Hippocampal formation (tissue), 2 donors: Measurements from ENCODE around the gene SYNGR1.
A peak's percentile ranks its signal among the peaks of the same experiment; 100 is the strongest.

Source experiments
- DNase-seq, 2 donors: peaks; one replicate each; lab custom pipeline; 2025; lab: John Stamatoyannopoulos, UW

Gene SYNGR1, protein sequence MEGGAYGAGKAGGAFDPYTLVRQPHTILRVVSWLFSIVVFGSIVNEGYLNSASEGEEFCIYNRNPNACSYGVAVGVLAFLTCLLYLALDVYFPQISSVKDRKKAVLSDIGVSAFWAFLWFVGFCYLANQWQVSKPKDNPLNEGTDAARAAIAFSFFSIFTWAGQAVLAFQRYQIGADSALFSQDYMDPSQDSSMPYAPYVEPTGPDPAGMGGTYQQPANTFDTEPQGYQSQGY

DNA sequence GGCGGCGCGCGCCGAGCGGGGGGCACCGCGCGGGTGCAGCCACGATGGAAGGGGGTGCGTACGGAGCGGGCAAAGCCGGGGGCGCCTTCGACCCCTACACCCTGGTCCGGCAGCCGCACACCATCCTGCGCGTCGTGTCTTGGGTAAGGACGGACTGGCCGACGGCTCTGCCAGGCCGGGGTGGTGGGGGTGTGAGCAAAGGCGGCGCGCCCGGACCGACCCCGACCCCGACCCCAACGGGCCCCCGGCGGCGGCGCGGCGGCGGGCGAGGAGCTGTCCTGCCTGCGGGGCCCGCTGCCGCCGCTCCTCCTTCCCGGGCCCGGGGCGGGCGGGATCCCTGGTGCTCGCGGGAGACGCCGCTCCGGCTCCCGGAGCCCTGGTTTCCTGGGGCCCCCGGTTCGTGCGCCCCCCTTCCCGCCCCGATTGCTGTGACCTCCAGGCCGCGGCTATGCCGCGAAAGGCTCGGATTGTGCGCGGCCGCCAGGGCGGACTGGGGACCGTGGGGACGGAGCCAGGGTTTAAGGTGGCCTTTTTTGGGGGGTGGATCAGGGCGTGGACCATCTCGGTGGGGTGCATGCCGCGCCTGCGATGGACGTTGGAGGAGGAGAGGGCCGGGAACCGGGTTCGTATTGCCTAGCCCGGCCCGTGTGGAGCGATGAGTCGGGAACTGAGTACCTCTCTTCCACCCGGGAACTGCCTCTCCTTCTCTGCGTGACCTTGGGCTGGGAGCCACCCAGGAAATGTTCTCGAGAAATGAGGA, at the start of gene SYNGR1:
TSS of gene SYNGR1 (plus strand) at position 25 of the 760 bp plus-strand sequence. CDS start at position 45, 20 bp downstream.
- no peak for DNase-seq

DNA sequence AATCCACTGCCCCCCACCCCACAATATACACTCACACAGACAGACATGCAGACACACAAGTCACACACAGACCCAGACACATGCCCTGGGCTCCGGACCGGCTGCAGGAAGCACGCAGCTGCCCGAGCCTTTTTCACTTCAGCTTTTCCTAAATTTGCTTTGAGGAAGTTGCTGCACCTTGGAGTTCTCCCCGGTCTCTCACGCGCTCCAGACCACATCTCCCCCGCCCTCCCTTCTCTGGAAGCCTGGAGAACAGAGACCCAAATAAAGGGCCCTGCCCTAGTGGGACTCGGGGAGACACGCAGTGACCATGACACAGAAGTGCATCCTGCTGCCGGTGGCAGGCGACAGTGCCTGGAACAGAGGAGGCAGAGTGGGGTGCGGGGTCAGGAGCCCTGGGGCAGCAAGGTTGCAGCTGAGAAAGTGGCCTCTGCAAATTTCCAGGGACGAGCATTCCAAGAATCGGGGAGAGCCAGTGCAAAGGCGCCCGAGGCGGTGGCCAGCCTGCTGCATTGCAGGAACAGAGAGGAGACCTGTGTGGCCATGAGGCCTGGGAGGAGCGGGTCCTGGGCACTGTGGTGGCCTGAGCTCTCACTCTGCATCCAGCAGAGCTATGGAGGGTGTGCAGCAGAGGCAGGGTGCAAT, 49.5 kb upstream of the SYNGR1 start:
- peak in 1 of 2 donors; percentile 45 for DNase-seq

DNA sequence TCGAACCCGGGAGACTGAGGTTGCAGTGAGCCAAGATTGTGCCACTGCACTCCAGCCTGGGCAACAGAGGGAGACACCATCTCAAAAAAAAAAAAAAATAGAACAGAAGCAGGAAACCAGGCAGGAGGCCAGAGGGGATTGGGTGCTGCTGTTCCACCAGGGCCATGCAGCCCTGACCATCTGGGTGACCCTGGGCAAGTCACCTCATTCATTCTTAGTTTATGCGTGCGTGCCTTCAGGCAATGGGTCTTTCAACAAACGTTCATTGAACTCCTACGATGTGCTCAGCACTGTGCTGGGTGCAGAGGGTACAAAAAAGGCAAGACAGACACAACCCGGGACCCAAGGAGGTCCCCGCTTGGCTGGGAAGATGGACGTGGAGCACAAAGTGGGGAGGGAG, 48.7 kb upstream of the SYNGR1 start:
- DNase-seq, result no peak

DNA sequence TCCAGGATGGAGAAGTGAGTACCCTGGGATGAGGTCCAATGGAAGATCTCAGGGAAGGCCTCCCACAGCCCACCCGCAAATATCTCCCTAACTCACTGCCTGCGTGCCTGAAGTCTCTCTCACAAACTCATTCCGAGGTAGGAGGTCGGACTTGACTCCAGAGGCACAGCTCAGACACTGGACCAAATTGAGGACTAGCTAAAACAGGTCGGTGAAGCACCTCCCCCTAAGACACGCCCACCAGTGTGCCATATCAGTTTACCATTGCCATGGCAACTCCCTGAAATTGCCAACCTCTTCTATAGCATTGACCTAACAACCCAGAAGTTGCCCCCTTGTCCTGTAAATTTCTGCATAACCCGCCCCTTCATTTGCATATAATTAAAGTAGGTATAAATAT, 47.9 kb upstream of the SYNGR1 start:
- no peak for DNase-seq

DNA sequence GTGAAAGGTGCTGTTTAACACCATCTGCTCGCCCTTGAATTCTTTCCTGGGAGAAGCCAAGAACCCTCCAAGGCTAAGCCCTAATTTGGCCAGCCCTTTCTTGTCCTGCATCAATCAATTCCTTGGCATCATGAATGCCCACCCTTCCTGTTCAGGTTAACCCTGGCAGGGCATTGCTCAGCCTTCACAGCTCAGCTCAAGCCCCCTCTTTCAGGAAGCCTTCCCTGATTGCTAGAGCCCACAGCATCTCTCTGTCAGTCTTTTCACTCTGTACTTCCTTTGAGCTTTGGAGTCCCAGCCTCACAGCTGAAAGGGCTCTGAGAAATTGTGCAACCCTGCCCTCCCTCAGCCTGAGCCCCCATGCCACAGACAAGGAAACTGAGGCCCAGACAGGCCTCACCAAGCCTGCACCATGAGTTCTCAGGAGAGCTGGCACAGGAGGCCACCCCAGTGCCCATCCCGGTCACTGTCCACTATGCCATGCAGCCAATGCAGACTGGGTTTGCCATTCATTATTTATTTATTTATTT, 47.3 kb upstream of the SYNGR1 start:
- no peak for DNase-seq

DNA sequence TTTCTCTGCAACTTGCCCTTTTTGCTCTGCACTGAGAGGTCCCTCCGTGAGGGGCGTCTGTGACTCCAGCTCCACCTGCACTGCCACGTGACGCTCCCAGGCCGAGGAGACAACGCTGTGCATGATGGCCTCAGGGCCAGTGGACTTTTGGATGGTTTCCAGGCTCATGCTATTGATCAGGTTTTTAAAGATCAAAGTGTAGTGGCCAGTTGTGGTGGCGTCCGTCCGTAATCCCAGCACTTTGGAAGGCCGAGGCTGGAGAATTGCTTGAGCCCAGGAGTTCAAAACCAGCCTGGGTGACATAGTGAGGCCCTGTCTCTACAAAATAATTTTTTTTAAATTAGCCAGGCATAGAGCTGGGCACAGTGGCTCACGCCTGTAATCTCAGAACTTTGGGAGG, 46.4 kb upstream of the SYNGR1 start:
- no peak for DNase-seq

DNA sequence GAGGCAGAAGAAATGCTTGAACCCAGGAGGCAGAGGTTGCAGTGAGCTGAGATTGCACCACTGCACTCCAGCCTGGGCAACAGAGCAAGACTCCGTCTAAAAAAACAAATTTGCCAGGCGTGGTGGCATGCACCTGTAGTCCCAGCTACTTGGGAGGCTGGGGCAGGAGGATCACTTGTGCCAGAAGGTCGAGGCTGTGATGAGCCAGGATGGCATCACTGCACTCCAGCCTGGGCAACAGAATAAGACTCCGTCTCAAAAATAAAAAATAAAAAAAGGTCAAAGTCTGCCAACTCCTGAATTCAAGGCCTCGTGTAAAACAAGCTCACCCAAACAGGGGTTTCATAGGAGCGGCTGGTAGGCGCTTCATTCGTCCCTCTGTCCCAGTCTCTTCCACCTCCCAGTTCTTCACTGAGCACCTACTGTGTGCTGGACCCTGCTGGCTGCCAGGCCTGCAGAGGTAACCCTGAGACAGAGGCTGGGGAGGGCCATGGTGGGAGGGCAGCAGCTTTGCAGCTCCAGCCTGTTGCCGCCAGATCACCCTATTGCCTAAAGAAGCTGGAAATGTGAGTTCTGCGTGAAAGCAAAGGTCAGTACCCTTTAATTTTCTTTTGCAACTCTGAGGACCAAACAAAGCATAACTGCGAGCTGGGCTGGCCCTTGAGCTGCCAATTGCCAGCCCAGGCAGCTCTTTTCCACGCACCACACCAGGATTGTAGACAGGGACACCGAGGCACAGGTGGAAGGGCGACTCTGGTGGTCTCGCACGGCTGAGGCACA, 45.7 kb upstream of the SYNGR1 start:
- no peak for DNase-seq

DNA sequence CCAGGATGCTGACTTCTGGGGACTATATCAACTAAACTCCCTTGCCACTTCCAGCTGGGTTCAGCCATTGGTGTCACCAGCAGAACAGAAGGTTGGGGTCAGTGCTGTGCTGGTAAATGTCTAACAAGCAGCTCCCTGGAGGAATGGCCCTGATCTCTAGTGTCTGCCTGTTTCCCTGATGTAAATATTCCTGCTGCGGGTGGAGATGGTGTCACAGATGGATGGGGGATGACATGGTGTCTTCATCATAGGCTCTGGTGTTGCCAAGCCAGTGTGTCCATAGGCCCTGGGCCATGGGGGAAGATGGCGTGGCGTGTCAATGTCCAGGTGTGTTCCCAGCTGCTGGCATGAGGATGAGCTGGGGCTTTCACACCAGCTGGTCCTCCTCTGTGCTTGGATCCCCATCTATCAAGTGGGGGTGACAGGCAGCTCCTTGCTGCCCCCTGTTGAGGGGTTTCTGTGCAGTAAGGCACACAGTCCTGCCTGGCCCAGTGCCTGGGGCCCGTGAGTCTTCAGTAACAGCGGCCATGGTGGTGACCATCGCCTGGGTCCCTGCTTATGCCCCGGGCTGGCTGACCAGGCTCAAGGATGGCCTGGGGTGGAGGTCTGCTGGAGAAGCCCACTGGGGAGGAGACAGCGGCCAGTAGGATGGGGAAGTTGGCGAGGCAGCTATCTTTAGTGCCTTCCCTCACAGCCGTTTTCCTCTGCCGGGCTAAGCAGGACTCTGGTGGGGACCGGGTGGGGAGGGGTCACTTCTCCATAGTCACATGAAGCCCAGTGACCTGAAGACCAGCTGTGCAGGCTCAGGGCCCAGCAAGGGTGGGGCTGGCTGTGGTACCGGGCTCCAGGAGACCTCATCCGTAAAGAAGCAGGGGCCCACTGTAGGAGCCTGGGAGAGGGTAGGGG, 43.1 kb upstream of the SYNGR1 start:
- peak in 1 of 2 donors; percentile 30 for DNase-seq

DNA sequence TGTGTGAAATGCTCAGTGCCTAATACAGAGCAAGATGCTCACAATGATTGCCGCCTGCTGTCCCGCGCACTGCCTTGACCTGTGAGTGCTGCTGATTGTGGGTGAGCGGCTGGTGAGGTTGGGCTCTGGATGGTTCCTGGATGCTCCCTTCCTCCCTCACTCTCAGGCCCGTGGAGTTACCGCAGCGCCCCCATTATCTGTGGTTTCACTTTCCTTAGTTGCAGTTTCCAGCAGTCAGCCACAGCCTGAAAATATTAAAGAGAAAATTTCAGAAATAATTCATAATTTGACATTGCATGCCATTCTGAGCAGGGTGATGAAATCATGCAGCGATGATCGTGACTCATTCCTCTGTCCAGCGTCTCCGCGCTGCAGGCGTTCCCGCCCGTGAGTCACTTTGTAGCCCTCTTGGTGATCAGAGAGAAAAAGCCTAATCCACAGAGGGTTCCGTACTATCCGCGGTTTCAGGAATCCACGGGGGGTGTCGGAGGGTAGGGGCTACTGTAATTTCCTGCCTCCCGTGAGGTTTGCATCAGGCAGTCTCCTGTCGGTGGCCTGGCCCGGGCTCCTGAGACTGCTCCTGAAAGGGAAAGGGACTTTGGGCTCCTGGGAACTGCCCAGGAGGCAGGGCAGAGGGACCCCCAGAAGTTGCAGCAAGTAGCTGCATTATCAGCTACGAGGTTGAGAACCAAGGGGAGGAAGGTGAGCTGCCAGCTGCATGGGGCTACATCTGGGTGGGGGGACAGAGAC, 41.0 kb upstream of the SYNGR1 start:
- DNase-seq, result no peak

DNA sequence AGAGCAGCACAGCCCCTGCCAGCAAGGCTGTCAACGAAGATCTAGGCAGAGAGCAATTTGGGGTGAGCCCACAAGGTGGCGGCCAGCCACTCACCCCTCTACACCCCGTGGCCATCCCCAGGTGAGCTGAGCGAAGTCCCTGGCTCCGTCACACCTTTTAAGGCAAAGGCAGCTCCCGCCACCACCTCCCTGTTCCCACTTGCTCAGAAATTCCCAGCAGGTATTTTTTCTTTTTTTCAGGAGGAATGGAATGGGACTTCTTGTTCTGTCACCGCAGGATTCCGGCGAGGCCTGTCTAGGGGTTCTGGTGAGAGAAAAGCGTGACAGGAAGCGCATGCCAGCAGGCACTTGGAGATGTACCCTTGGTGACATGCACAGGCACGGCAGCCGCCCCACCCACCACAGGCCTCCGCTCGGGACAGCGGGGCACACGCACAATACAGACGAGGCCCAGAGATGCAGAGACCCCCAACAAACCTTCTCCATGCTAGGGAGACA, 40.4 kb upstream of the SYNGR1 start:
- DNase-seq, result no peak

DNA sequence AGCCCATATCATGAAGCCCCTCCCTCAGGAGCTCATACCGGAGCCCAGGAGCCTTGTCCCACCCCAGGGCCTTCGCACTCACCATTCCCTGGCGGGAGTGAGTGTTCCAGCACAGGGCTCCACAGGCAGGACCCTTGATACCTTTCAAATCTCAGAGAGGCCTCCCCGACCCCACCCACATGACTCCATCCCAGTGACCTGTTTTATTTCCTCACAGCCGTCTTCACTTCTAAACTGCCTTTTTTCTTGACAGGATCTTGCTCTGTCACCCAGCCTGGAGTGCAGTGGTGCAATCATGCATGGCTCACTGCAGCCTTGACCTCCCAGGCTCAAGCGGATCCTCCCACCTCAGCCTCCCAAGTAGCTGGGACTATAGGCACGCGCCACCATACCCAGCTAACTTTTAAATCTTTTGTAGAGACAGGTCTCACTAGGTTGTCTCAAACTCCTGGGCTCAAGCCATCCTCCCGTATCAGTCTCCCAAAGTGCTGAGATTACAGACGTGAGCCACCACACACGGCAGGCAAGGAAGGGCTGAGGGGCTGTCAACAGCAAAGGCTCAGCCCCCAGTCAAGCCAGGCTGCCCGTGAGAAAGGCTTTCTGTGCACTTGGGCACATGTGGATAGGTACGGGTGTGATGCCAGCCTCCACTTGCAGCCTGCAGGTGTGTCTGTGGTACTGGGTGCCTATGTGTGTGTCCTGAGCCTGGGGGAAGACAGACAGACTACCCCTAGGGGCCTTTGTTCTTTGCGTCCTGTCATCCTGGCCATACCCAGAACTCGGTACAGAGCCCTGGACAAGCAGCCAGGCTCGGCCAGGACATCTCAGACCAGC, 39.7 kb upstream of the SYNGR1 start:
- no peak for DNase-seq

DNA sequence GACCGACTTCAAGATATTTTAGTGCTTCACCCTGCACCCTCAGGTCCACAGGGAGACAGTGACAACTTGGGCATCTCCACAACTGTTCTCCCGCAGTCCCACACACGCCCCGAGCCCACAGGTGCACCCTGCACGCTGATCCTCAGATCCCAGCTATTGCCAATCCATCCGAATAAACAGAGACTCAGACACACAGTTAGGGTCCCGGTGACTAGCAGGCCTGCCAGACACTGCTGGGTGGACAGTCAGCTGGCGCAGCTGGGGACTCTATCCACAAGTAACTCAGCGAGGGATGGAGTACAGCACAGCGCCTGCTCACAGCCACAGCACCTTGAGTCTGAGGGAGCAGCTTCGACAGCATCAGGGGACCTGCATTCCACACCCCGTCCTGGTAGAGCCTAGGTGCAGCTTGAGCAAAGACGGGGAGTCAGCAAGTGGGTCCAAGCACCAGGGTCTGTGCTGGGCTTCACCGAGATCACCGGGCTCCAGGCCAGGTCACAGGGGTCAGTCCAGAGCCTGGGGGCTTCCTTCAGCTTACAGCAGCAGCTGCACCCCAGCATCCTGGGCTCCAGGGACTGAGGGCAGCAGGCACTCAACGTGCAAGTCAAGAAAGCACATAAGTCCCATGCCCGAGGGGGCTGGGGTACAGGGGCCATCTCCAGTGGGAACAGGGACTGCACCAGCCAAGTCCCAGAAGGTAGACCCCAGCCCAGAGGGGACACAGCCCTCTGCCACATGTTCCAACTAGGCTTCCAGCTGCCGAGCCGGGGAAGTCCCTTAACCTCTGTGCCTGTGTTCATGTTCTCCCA, 38.0 kb upstream of the SYNGR1 start:
- DNase-seq, result no peak

DNA sequence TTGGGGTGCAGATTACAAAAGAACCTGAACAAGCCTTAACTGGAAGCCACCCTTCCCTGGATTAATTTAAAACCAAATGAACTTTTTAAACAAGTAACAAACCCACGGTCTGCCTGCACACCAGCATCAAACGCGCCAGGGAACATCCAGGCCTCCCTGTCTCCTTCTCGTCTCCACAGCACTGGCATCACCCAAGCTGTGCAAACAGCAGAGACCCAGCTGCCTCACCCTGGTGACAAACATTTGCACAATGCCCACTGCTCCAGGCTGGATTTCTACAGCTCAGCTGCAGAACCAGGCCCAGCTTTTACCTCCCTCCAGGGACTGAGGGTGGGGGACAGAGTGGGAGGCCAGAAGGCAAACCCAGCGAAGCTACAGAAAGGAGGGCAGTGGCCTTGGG, 37.4 kb upstream of the SYNGR1 start:
- no peak for DNase-seq

DNA sequence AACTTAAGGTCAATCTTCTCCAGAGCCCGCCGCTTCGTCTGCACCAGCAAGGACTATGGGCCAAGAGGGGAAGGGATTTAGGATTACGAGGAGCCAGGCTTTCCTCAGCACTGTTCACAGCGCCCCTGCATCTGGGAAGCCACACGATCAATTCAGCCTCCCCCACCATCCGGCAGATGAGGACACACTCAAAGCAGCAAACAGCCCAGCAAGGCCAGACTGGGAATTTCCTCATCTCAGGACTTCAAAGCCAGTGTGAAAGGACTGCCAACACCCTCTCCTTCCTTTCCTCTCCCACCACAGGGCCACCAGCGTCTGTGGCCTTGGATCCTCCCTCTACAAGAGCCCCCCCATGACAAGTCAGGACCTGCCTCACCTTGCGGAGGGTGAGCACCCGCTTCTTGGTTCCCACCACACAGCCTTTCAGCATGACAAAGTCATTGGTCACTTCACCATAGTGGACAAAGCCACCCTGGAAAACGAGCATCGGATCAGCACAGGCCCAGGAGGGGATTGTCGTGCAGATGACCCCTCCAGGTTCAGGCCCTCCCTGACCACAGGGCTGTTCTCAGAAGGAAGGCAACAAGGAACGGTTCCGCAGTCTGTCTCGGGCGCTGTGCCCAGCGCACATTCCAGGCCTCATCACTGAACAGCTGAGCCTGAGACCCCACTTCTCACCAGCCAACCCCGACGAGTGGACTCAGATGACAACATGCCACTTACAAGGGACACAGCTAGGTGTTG, 36.4 kb upstream of the SYNGR1 start:
- DNase-seq, result no peak

DNA sequence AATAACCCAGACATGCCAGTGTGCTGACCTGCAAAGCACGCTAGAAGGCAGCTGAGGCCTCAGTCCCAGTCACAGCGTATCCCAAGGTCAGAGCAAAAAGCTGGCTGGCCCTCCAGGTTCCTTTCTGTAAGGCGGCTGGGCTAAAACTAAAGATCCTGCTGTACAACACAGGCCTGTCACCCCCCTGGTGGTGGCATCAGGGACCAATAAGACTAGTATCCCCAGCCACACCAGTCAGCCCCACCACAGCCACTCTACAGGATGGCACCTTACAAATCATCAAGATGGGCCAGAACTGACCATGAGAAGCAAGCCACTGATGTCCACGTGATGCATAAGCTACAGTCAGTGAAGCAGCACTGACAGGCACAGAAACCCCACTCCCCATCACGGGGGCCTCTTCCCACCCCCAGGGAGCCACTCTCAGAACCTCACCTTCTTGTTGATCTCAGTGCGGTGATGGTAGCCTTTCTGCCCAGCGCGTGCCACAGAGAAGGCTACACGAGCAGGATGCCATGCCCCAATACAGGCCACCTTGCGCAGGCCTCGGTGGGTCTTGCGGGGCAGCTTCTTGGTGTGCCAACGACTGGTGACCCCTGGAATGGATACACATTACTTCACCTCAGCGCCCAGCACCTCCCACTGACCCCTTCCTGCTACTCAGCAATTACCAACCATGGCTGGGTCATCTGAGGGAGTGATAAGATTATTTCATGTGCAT, 35.4 kb upstream of the SYNGR1 start:
- DNase-seq, result no peak

DNA sequence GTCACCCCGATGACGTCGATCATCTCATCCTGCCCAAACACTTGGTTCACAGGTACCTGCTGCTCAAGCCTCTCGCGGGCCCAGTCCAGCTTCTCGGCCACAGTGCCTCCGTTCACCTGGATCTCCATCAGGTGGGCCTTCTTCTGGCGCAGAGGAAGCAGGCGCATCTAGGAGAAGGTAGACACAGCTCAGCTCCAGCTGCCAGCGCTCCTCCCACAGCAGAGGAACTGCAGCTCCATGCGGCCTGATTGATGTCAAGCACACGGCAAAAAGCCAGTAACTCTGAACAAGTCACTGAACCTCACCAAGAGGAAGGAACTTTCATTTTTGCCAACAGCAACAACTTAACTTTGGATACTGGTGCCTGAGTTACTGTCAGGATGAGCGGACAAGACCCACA, 34.4 kb upstream of the SYNGR1 start:
- DNase-seq, result no peak
